Measurements from ENCODE around the gene PMPCB.

- TF ChIP-seq, protein P1, sequence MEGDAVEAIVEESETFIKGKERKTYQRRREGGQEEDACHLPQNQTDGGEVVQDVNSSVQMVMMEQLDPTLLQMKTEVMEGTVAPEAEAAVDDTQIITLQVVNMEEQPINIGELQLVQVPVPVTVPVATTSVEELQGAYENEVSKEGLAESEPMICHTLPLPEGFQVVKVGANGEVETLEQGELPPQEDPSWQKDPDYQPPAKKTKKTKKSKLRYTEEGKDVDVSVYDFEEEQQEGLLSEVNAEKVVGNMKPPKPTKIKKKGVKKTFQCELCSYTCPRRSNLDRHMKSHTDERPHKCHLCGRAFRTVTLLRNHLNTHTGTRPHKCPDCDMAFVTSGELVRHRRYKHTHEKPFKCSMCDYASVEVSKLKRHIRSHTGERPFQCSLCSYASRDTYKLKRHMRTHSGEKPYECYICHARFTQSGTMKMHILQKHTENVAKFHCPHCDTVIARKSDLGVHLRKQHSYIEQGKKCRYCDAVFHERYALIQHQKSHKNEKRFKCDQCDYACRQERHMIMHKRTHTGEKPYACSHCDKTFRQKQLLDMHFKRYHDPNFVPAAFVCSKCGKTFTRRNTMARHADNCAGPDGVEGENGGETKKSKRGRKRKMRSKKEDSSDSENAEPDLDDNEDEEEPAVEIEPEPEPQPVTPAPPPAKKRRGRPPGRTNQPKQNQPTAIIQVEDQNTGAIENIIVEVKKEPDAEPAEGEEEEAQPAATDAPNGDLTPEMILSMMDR (IDR thresholded peaks at IDR 0.05), result no peak
- no peak for TF ChIP-seq POLR2A (IDR thresholded peaks at IDR 0.05)
These were observed 28.5 kb downstream of the PMPCB start for GRCh38 chr7:103325744-103326143.

Measured in testis (tissue), 2 donors.